GM21786 (cell line): Measurements from ENCODE around the gene RBFOX1.

Experiments
- ATAC-seq: cut with Tn5 transposase; IDR thresholded peaks from one replicate; pipeline ENCODE4 v1.9.1; 2021; ENCODE audit not compliant: unreplicated experiment

The RBFOX1 gene

DNA sequence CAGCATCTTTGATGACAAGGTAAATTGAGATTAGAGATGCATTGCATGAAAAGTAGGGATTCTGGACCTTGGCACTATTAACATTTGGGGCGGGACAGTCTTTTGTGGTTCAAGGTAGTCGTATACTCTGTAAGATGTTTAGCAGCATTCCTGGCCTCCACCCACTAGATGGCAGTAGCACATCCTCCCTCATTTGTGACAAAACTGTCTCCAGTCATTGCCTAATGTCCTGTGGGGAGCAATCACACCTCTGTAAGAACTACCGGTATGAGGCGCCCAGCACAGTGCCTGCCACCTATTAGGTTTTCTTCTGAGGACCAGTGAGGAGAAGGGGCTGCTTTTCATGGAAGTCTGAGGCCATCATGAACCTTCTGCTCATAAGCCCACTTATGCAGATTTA is 180.8 kb downstream of the RBFOX1 start:
- no peak for ATAC-seq

DNA sequence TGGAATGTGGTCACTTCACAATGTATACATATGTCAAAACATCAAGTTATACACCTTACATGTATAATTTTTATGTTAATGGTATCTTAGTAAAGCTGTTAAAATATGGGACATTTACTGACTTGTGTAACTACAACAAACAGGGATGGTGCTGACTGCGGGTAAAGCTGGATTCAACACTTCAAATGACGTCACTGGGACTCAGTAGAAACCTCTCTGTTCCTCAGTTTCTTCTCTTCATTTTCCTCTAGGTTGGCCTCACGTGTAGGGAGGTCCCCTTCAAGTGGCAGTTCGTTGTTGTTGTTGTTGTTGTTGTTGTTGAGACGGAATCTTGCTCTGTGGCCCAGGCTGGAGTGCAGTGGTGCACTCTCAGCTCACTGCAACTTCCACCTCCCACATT is 182.9 kb downstream of the RBFOX1 start:
- no peak for ATAC-seq

DNA sequence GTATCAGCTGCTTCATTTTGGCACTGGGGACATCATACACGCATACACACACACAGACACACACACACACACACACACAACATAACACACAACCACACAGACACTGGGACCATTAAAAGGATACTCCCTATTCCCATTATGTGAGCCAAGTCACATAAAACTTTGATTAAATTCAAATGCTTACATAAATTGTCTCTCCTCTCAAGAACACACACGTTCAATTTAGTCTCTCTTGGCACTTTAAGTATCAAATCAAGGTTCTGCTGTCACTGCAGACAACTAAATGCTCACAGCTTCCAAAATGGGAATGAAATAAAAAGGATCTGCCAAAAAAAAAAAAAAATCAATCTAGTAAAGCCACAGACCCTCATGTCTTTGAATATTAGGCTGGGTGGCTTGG is 184.9 kb downstream of the RBFOX1 start:
- ATAC-seq = no peak

DNA sequence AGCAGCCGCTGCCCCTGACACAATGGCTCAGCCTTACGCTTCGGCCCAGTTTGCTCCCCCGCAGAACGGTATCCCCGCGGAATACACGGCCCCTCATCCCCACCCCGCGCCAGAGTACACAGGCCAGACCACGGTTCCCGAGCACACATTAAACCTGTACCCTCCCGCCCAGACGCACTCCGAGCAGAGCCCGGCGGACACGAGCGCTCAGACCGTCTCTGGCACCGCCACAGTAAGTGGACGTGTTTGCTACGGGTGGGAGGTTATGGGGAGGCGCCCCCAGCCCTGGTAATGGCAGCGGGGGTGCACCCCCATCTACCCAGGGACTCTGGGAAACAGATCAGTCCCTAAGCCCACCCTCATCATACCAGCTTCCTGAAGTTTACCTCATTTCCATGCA is 185.5 kb downstream of the RBFOX1 start:
- no peak for ATAC-seq

DNA sequence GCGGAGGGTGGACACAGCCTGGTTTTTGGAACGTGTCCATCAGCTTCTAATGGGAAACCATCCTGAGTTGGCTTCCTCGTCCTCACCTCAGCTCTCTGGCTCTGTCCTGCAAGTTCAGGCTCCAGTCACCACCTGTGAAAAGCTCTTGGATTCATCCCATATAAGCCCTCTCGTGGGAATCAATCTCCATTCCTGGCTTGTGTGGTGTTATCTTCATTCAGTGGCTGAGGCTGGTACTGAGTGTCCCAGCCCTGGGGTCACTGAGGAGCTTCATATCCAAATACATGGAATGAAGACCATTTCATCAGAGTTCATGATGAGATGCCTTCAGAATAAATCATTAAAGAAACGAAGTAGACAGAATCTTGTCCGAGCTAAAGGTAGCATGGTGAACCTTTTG is 189.2 kb downstream of the RBFOX1 start:
- ATAC-seq = no peak

DNA sequence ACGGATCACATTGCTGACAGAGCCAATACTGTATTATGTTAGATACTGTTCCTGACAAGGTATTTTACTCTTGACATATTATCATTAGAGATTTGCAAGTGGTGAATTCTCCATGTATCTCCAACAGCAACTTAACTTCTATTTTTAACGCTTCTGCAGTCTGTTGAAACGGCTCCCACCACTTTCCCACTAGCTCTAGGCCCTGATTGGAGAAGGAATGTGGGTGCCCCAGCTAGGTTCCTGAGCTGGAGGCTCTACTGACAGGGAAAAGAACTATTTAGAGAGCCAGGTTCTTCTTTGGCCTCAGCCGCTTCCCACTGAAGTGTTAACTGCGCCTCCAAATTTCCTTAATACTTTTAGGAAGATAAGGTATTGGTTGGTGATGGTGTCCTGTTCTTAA is 191.8 kb downstream of the RBFOX1 start:
- ATAC-seq = no peak

DNA sequence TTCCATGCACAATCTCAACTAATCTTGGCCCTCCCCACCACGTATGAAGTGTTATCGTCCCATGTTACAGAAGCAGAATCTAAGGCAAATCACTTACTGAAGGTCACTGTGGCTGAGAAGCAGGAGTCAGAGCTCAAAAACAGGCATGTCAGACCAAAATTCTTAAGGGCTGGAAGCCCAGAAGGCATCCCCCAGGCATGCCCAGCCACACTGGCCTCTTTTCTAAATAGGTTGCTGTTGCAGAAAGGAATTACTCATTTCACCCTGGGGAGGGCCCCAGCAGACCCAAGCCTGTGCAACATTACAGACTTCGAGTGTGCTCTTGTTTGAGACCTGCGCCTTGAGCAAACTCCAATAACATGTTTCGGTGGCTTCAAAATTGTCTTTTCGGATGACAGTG is 194.1 kb downstream of the RBFOX1 start:
- no peak for ATAC-seq

DNA sequence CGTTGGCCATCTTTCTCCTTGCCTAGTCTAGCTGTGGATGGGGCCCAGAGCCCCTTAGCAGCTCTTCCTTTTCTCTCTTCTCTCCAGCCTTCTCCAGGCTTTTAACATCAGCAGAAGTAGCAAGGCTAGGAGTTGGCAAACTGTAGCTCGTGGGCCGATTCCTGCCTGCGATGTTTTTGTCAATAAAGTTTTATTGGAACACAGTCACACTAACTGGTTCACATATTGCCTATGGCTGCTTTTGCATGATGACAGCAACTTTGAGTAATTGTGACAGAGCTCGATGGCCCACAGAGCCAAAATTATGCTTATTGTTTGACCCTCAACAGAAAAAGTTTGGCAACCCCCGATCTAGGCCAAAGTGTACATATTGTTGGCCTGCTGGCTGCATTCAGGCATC is 199.9 kb downstream of the RBFOX1 start:
- no peak for ATAC-seq

DNA sequence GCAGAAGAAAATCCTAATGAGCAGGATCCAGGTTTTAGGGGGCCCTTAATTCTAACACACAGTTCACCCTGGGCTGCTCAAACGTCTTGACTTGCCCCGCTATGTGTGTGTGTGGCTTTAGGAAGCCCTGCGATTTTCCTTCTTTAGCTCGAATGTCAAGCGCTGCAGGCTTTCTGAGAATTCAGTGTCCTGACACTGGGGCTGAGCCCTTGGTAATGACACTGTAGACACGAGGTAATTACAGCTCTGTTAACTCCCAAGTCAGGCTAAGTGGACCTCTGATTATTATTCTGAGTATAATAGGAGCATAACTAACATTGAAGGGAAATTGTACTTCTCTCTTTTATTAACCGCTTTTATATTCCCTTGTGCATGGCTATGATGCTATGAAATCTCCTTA is 202.1 kb downstream of the RBFOX1 start:
- no peak for ATAC-seq

DNA sequence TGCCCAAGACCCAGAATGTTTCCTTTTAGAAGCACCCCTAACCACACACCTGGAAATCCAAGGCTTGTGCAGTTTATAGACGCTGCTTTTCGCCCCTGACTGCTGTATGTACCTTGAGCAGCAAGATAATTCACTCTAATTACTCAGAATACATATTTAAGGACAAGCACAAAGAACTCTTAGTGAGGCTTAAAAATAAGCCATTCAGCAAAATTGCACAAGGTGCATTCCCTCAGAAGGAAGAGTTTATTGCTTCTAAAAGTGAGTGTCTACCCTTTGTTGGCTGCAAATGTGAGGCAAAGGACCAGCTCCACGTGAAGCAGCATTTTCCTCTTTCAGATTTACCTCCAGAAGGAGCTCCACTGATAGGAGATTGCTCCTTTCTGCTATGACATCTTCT is 208.4 kb downstream of the RBFOX1 start:
- ATAC-seq = no peak

DNA sequence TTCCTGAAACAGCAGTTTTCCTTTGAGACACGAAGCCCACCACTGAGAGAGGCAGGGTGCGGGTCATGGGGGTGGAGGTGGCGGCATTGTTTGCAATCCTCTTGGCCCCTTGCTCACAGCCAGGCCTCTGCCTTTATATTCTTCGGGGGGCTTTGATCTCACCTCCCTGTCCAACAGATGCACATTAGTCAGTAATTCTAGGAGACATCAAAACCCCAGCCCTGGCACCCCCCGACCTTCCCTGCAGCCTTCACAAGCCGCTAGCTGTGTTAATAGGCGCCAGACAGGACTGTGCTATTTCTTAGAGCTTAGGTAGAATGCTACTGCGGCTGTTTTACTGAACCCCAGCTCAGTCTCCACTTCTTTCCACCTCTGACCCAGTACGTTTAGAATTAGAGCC is 212.6 kb downstream of the RBFOX1 start:
- no peak for ATAC-seq

DNA sequence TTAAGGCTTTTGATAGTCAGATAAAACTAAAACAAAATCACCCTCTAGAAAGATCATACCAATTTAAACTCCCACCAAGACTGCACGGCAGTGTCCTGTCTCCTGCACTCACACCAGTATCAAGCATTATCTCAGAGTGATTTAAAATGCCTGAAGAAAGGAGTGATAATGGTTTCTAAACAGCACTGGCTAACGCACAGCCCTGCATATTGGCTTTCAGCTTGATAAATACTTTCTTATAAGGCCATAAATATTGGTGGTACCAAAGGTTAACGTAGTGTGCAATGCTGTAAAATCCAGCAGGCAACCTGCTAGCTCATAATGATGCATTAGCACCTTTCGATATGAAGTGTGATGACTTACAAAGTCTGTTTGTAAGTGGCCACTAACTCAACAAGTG is 214.3 kb downstream of the RBFOX1 start:
- no peak for ATAC-seq

DNA sequence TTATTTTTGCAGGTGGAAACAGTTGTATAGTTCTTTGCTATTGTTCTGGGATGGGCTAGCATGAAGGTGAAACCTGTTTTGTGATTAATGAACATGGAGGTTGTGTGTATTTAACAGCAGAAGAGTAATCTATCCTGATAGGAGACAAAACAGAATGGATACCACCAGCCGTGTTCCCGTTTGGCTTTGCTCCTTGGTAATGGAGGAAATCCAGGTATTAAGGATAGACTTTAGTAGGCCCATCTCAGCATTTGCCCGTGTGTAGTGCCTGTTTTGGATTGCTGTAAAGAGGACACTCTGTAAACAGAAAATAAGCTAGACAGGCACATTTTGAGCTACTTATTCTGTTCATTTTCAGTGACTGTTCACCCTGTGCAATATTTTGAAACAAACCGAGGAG is 215.1 kb downstream of the RBFOX1 start:
- ATAC-seq = no peak

DNA sequence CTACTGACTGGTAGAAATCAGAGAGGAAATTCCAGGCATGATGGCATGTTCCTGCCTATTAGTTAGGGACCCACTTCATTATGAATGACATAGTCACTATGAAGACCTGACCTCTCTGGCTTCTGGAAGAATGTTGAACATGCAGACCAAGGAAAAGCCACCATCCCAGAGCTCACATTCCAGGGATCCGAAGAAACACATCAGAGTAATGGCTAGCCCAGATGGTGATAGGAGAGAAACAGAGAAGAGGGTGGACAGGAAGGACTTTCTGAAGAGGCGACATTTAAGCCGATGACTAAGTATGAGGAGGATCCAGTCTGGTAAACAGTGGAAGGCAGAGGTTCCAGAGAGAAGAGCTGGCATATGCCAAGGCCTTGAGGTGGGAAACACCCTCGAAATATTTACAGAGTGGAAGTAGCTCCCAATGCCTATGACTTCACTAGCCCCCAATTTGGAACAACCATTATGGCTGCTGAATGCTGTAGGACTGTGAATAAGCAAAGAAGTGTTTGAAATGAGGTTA is 216.2 kb downstream of the RBFOX1 start:
- no peak for ATAC-seq

DNA sequence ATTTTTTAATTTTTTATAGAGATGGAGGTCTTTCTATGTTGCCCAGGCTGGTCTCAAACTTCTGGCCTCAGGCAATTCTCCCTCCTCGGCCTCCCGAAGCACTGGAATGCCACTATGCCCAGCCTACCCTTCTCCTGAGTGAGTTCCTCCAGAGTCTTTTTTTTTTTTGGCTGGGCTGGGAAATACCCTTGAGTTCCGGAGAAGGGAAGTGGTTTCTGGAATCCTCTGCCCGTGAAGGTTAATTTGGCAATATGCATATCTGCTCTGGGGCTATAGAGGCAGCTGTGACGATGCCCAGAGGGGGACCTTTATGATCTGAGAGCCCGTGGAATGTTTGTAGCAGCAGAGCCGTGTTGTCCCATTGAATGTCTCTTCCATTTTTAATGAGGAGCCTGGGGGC is 217.5 kb downstream of the RBFOX1 start:
- no peak for ATAC-seq

DNA sequence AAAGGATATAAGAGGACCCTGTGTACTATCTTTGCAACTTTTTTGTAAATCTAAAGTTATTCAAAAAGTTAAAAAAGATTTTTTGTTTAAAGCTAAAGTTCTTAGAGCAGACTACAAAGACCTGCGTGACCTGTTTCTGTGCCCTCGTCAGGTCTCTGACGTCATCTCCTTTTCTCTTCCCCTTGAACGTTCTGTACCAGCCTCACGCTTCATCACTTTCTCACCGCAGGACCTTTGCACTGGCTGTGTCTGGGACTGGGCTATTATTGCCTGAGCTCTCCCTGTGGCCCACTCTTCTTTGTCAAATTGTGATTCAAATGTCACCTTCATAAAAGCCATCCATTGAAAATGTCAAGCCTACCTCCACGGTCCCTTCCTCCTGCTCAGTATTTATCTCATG is 222.8 kb downstream of the RBFOX1 start:
- ATAC-seq = no peak

DNA sequence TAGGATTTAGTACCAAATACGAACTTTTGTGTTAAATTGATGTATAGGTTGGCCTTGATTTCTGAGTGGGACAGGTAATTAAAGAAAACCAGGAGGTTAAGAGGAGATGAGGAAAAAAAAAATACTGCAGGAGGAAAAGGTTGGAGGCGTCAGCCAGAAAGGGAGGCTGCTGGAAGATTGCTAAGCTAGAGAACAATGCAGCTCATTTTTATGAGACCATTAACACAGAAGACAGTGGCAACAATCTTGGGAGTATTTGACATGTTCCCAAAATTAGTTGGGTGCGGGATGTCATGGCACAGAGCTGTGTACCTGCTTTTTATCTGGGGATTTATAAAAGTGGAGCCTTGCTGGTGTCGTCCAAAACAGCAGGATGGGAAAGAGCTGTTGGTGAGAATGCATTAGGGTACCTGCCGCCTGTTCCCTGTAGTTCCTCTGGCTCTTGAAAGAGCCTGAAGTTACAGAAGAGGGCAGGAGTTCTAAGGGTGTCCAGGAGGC is 229.3 kb downstream of the RBFOX1 start:
- no peak for ATAC-seq

DNA sequence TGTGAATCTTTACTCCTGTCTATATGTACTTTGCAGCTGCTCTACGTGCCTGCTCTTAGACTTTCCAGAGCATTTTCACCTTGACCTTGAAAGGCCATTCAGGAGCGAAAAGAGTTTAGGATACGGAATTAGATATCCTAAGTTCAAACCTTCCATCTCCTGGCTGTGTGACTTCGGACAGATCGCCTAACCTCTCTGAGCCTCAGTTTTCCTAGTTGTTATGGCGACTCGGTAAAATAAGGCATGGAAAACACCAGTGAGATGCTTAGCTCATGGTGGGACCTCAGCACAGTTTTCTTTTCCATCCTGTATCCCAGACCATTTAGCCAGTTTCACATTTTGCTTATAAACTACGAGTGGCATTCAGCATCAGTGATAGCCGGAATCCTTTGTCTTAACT is 233.7 kb downstream of the RBFOX1 start:
- ATAC-seq = no peak

DNA sequence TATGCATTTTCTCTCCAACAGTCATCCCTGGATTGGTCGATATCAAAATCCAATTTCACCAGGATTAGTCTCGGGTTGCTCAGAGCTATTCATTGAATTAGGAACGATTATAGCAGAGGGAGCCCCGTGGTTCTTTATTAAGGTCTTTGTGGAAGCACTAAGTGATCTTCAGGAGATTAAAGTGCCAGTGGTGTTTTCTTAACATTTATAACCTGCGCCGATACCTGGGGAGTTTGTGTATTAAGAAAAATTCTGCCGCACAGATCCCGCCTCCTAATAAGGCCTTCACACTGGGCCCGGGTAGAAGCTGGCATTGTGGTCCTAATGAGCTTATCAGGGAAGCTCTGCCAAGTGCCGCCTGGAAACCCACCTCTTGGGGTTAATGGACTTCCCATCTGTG is 238.7 kb downstream of the RBFOX1 start:
- no peak for ATAC-seq

DNA sequence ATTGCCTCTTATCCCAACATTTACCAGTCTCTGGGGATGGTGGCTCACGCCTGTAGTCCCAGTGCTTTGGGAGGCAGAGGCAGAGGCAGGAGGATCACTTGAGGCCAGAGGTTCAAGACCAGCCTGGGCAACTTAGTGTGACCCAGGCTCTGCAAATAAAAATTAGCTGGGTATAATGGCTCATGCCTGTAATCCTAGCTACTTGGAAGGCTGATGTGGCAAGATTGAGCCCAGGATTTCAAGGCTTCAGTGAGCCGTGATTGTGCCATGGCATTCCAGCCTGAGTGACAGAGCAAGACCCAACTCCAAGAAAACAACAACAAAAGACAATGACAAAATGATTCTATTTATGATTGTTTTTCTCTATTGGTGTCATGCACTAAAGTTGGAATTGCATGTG is 244.9 kb downstream of the RBFOX1 start:
- ATAC-seq = no peak

DNA sequence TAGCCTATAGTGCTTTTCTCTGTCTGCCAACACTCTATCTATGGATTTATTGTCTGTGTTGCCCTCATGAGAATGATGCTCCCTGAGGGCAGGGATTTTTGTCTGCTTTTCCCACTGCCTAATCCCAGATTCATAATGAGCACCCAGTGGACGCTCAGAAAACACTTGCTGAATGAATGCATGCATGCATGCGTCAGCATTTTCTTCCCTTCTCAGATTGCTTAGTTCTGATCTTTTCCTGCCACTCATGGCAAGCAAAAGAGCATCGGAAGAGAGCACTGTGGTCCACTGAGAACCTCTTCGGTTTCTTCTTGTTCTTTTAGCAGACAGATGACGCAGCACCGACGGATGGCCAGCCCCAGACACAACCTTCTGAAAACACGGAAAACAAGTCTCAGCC is 246.8 kb downstream of the RBFOX1 start:
- no peak for ATAC-seq

DNA sequence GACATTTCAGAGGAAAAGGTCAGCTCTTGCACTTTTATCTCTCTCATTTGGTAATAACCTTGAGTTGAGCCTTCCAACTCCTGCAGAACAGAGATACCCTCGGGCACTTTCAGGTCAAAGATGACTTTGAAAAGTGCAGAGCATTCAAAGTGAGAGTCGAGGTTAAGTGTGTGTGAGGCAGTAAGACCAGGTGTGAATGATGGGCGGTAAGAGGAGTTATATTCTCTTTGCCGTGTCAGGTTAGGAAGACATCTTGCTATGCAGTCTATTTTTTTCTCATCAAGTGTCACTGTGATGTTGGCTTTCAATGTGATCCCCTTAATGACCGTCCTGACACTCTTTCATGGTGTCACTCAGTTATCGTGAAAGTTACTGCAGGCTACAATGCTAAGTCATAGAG is 248.5 kb downstream of the RBFOX1 start:
- ATAC-seq = no peak

DNA sequence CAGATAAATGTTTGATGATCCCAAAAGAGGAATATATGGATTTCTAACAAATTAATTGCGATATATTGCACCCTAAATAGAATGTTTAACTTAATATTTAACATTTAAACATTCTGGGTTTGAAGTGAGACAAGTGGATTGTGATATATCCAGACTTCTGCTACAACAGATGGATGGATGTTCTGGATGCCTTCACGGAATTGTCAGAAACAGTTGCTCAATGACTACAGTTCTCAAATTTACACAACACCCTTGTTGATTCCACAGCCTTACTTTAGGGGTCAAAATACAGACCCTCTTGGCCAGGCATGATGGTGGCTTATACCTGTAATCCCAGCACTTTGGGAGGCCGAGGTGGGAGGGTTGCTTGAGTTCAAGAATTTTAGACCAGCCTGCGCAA is 250.8 kb downstream of the RBFOX1 start:
- no peak for ATAC-seq

DNA sequence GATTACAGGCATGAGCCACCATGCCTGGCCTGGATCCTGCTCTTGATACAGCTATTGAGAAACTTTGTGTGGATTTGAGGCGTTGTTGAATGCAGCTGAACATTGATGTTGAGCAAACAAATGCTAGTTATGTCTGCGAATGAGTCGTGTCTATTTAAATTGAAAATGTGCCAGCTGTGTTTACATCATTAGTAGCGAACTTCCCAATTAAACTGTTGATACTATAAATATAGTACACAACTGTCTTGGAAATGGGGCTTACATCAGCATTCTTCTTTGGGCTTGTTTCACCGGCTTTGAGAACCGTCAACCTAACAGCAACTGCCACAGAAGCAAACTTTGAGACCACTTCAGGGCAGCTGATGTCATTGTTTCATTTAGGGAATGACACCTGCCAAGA is 251.9 kb downstream of the RBFOX1 start:
- ATAC-seq = no peak
